Right cardiac atrium (tissue), 5 donors: Measurements from ENCODE around the gene RP2. TPM values are rescaled to one million over a fixed set of nuclear protein-coding genes. Genes with fewer than 3 reads are reported as not detected.

Source experiments
- ATAC-seq, 2 donors: fragments of 200-7000 bp; cut with Tn5 transposase; one replicate each; pipeline versions ENCODE4 v1.8.0 to v1.9.1; 2020; ENCODE audit warnings: moderate library complexity in 2 of 2, mild to moderate bottlenecking in 1 of 2
- DNase-seq, 3 donors: peaks; one replicate each; pipeline ENCODE4 v3.0.0-alpha.2; 2020
- H3K27ac ChIP-seq: one replicate; pipeline ENCODE4 v1.5.1; 2013; ENCODE audit warnings: mild to moderate bottlenecking, low read length, control low read depth, moderate library complexity
- H3K27me3 ChIP-seq: one replicate; pipeline ENCODE4 v1.6.1; 2013; ENCODE audit not compliant: control insufficient read depth, insufficient read depth
- H3K4me1 ChIP-seq: one replicate; pipeline ENCODE4 v1.6.1; 2013; ENCODE audit warnings: low read length; ENCODE audit not compliant: control insufficient read depth, insufficient read depth
- H3K4me3 ChIP-seq: one replicate; pipeline ENCODE4 v1.5.1; 2013; ENCODE audit warnings: low read length, control low read depth
- H3K9me3 ChIP-seq: one replicate; pipeline ENCODE4 v1.6.1; 2013; ENCODE audit warnings: low read length; ENCODE audit not compliant: control insufficient read depth
- WGBS: extraction: QIAGEN DNeasy Blood & Tissue Kit; methylation state at CpG from one replicate; pipeline ENCODE4 v1.1.7; 2013; 5-methylcytosine and 5-hydroxymethylcytosine counted together
- intact Hi-C, 4 donors: fragments of 100-400 bp; cut with DNase I; formaldehyde crosslinking; loops; one replicate each; pipeline versions ENCODE4 v1.11.0 to v1.14.0; 2022 to 2023
- polyA plus RNA-seq: library from polyadenylated mRNA; stranded (reverse); fragments of 200-250 nt; gene quantifications from one replicate; pipeline ENCODE4 v1.2.3, GENCODE V29; 2013
- total RNA-seq, 4 donors: library from RNA; stranded (reverse); fragmentation: NEBNext Ultra II Directional; extraction: Animal tissue kit (Norgen Biotek cat#: 25700); gene quantifications; one replicate each; pipeline ENCODE4 v1.2.1, GENCODE V29; 2021
- donor health status: healthy with polysubstance abuse.
- donor health status: DM: no; HTN: yes; CAD: no.
- donor health status: DM: no; HTN: no; CAD: no.
- donor health status: DM: no; HTN: yes; CAD: no; lungs with severe emphysema.
- donor health status: DM: yes; HTN: yes; CAD: no.

Gene RP2
- total and polyA plus RNA-seq, 5 donors = 2.9 to 6.5 (median 4.8) TPM

DNA sequence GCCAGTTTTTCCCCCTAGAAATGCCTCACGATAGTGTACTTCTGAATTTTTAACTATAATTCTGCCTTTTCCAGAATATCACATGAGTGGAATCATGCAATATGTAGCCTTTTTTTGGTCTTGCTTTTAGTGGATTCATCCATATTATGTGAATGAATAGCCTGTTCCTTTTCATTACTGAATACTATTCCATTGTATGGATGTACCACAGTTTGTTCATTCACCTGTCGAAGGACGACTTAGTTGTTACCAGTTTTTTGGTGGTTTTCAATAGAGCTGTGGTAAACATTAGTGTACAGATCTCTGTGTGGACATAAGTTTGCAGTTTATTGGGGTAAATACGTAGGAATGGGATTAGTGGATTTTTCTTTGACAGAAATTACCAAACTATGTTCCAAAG lies 83.4 kb downstream of the RP2 start:
- Histone ChIP-seq H3K27ac (no peak overlapping the region), H3K4me1 (peaks cover 1% of the 10 kb centered on the region), H3K4me3 (no peak overlapping the region), H3K27me3 (no peaks in the 10 kb centered on the region), H3K9me3 (no peaks in the 10 kb centered on the region)
- DNase-seq (no peak), ATAC-seq (no peak)
- WGBS = 74% methylated on average over 4 of the region's 4 CpGs
- intact Hi-C loops = no loop called here

DNA sequence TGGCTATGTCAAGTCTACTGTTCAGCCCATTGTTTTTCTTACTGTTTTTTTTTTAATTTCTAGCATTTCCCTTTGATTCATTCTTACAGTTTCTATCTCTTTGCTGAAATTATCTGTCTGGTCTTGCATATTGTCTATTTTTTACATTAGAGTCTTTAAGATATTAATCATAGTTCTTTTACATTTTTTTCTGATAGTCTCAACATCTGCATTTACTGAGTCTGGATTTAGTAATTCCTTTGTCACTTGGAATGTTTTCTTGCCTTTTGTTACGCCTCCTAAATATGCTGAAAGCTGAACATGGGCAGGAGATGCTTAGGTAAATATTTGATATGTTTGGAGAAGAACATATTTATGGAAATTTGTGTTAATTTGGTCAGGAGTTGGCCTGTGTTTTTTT lies 85.8 kb downstream of the RP2 start:
- intact Hi-C loops = no loop called here
- no peak for DNase-seq
- no peaks in the 10 kb centered on the region for H3K9me3 ChIP-seq
- ATAC-seq = no peak
- whole genome bisulfite sequencing = 98% methylated on average over 1 of the region's 1 CpG
- no peaks in the 10 kb centered on the region for H3K27me3 ChIP-seq
- peaks cover 1% of the 10 kb centered on the region for H3K4me1 ChIP-seq
- H3K4me3 ChIP-seq = no peak overlapping the region
- H3K27ac ChIP-seq = no peak overlapping the region

GRCh38 chrX:46927718-46928117 lies 90.9 kb downstream of the RP2 start:
- H3K27me3 ChIP-seq = no peaks in the 10 kb centered on the region
- WGBS = 96% methylated on average over 3 of the region's 3 CpGs

DNA sequence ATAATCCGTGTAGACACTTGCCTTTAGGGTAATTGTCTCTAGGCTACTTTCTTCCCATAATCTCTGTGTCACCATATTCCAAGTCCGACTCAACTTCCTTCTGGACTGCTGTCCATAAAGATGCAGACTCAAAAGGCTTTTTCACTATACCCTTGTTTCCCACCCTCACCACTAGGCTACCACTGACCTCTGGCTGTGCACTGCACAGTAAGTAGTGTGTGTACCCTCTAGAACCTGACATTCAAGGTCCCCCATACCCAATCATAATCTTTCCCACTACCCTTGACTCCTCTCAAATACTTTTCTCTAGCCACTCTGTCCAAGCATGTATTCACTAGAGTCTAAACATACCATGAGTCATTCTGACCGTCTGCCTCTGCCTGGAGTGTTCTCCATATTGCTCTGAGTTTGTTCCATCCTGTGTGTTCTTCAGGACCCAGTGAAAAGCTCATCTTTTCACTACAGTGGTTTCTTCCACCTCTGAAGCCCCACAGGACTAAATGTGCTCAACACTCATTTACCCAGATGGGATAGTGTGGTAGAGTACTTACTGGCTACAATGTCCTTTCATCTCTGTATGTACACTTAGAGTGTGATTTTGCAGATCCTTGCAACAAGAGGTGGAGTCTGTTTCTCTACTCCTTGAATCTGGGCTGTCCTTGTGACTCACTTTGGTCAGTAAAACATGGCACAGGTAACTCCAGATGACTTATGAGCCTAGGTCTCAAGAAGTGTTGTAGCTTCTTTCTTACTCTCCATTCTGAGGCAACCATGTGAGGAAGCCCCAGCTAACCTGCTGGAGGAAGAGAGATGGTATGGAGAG lies 92.8 kb downstream of the RP2 start:
- H3K4me1 ChIP-seq = no peaks in the 10 kb centered on the region
- ATAC-seq (no peak), DNase-seq (no peak)
- no peaks in the 10 kb centered on the region for H3K27me3 ChIP-seq
- H3K27ac ChIP-seq = no peak overlapping the region
- no peak overlapping the region for H3K4me3 ChIP-seq
- no peaks in the 10 kb centered on the region for H3K9me3 ChIP-seq
- WGBS = 76% methylated on average over 3 of the region's 3 CpGs
- intact Hi-C loops = no loop called here

More at GRCh38 chrX:46927718-46928117, 90.9 kb downstream of the RP2 start:
- no peak for ATAC-seq
- no peak for DNase-seq
- intact Hi-C loops = no loop called here
- peaks cover 1% of the 10 kb centered on the region for H3K4me1 ChIP-seq
- no peaks in the 10 kb centered on the region for H3K9me3 ChIP-seq
- no peak overlapping the region for H3K27ac ChIP-seq
- no peak overlapping the region for H3K4me3 ChIP-seq

Other genes with a start within 250 kb of the RP2 start
- gene SLC9A7, start 77.9 kb upstream of the RP2 start, total RNA-seq = 1 to 10 TPM; 4.4 to 8.7 (median 6.1) TPM
- gene SLC9A7, start 77.9 kb upstream of the RP2 start, polyA plus RNA-seq = 1.3 TPM
- 1 to 10 TPM; 5.7 to 6.7 (median 6.4) TPM for gene JADE3, start 75.4 kb downstream of the RP2 start, total RNA-seq
- gene JADE3, start 75.4 kb downstream of the RP2 start, polyA plus RNA-seq = 2.5 TPM
- gene RGN, start 241.4 kb downstream of the RP2 start, total RNA-seq = 10 to 100 TPM; 17.0 to 25.1 (median 23.2) TPM
- 13.4 TPM for gene RGN, start 241.4 kb downstream of the RP2 start, polyA plus RNA-seq